ENCODE measurements around the gene EIF3D.

The EIF3D gene

GRCh38 chr22:36505998-36506635 lies 22.8 kb downstream of the EIF3D start:
- DNase-seq: no peak

GRCh38 chr22:36497910-36498665 lies 30.9 kb downstream of the EIF3D start:
- DNase-seq: no peak

GRCh38 chr22:36493690-36494110 lies 35.3 kb downstream of the EIF3D start:
- DNase-seq: no peak

GRCh38 chr22:36492109-36492508 lies 36.9 kb downstream of the EIF3D start:
- DNase-seq: no peak

GRCh38 chr22:36491155-36491554 lies 37.8 kb downstream of the EIF3D start:
- DNase-seq: no peak

GRCh38 chr22:36486619-36487384 lies 42.2 kb downstream of the EIF3D start:
- peak; percentile 59 to 66 for DNase-seq

GRCh38 chr22:36481393-36482168 lies 47.4 kb downstream of the EIF3D start, which contains the start of gene TXN2:
Gene TXN2, minus strand, starts transcription at chr22:36481640. Its CDS starts 803 bp downstream, at chr22:36480837.
- peak; percentile 96 to 97 for DNase-seq

GRCh38 chr22:36480941-36481392 lies 48.0 kb downstream of the EIF3D start:
- DNase-seq: no peak

- DNase-seq: no peak
Observed at GRCh38 chr22:36478966-36479365, 50.0 kb downstream of the EIF3D start.

GRCh38 chr22:36475341-36475740 lies 53.6 kb downstream of the EIF3D start:
- DNase-seq: no peak

- DNase-seq: no peak
Observed at GRCh38 chr22:36472689-36473088, 56.3 kb downstream of the EIF3D start.

GRCh38 chr22:36471341-36471821 lies 57.6 kb downstream of the EIF3D start:
- DNase-seq: no peak

- no peak for DNase-seq
Observed at GRCh38 chr22:36470994-36471331, 58.0 kb downstream of the EIF3D start.

GRCh38 chr22:36470162-36470993 lies 58.6 kb downstream of the EIF3D start:
- peak; percentile 78 to 83 for DNase-seq

- DNase-seq: no peak
Observed at GRCh38 chr22:36469094-36469710, 59.8 kb downstream of the EIF3D start.

GRCh38 chr22:36467946-36468345 lies 61.0 kb downstream of the EIF3D start:
- peak; percentile 23 to 42 for DNase-seq

- no peak for DNase-seq
Observed at GRCh38 chr22:36467042-36467810, 61.7 kb downstream of the EIF3D start.

- no peak for DNase-seq
Observed at GRCh38 chr22:36466258-36466657, 62.7 kb downstream of the EIF3D start.

GRCh38 chr22:36465232-36466021 lies 63.5 kb downstream of the EIF3D start:
- DNase-seq: no peak
